Kidney (tissue), 14 donors: Measurements from ENCODE around the gene PRSS37. TPM values are rescaled to one million over a fixed set of nuclear protein-coding genes. Genes with fewer than 3 reads are reported as not detected.

Experiments
- DNase-seq, 5 donors: peaks; one replicate each; pipeline ENCODE4 v3.0.0-alpha.2; 2013 to 2020
- FAIRE-seq: peaks from 2 replicates; lab custom pipeline; 2012; peaks lifted over from hg19 to GRCh38; lab: Jason Lieb, UNC
- H3K27ac ChIP-seq, 2 donors: one replicate each; pipeline ENCODE4 v1.7.0; 2013; ENCODE audit warnings: low read depth in 2 of 2, low read length in 2 of 2, inconsistent platforms in 1 of 2
- H3K27me3 ChIP-seq: one replicate; pipeline ENCODE4 v1.7.1; 2013; ENCODE audit warnings: low read length, inconsistent platforms; ENCODE audit not compliant: control insufficient read depth, insufficient read depth
- H3K36me3 ChIP-seq, 3 donors: one replicate each; pipeline versions ENCODE4 v1.7.0 to v1.7.1; 2013; ENCODE audit warnings: low read length in 3 of 3, control low read depth in 1 of 3, inconsistent platforms in 1 of 3; ENCODE audit not compliant: insufficient read depth in 3 of 3, control insufficient read depth in 2 of 3
- H3K4me1 ChIP-seq, 3 donors: one replicate each; pipeline versions ENCODE4 v1.7.0 to v1.7.1; 2013; ENCODE audit warnings: low read length in 3 of 3, inconsistent platforms in 1 of 3, low read depth in 1 of 3; ENCODE audit not compliant: control insufficient read depth in 2 of 3, insufficient read depth in 2 of 3
- H3K4me3 ChIP-seq, 3 donors: one replicate each; pipeline versions ENCODE4 v1.7.0 to v1.8.1; 2013; ENCODE audit warnings: low read length in 3 of 3, control low read depth in 1 of 3, inconsistent platforms in 1 of 3
- H3K9ac ChIP-seq, 3 donors: one replicate each; pipeline versions ENCODE4 v1.7.0 to v1.7.1; 2013; ENCODE audit warnings: low read length in 3 of 3, control low read depth in 1 of 3, inconsistent platforms in 1 of 3
- H3K9me3 ChIP-seq, 3 donors: one replicate each; pipeline versions ENCODE4 v1.7.0 to v1.7.1; 2013; ENCODE audit warnings: low read length in 3 of 3, control low read depth in 1 of 3, inconsistent platforms in 1 of 3; ENCODE audit not compliant: control insufficient read depth in 2 of 3, insufficient read depth in 1 of 3
- CTCF ChIP-seq: IDR thresholded peaks from 3 replicates; pipeline ENCODE4 v1.5.1; 2012; ENCODE audit warnings: mild to moderate bottlenecking, moderate library complexity, borderline replicate concordance; ENCODE audit not compliant: insufficient read depth; ENCODE audit errors: extremely low read depth
- intact Hi-C: fragments of 100-400 bp; cut with DNase I; formaldehyde crosslinking; loops from one replicate; pipeline ENCODE4 v1.11.1; 2022
- polyA plus RNA-seq: library from polyadenylated mRNA; stranded (reverse); fragments of 350-450 nt; fragmentation: Illumina TruSeq; extraction: RNeasy Lipid Tissue Mini Kit (QIAGEN cat#74804); gene quantifications from one replicate; pipeline ENCODE4 v1.2.3, GENCODE V29; 2014; ENCODE audit warnings: low read depth, low replicate concordance; ENCODE audit not compliant: insufficient read depth
- total RNA-seq: library from RNA; stranded (reverse); fragmentation: NEBNext Ultra II Directional; extraction: Animal tissue kit (Norgen Biotek cat#: 25700); gene quantifications from one replicate; pipeline ENCODE4 v1.2.1, GENCODE V29; 2021
- donor health status: control.
- donor health status: control.
- donor health status: control.
- donor health status: control.
- donor health status: control.
- donor health status: DM: yes; HTN: yes; CAD: no.
- donor health status: Normal renal cell carcinoma (clear cell type).

The PRSS37 gene
- total and polyA plus RNA-seq, 2 donors from 2014 or later = not detected

GRCh38 chr7:141880960-141881359 is 39.7 kb upstream of the PRSS37 start:
- no peak overlapping the region for H3K27ac ChIP-seq
- FAIRE-seq (no peak), DNase-seq (no peak)
- no peaks in the 10 kb centered on the region for H3K36me3 ChIP-seq
- no peak overlapping the region for H3K4me3 ChIP-seq
- no peak overlapping the region for H3K9ac ChIP-seq
- H3K4me1 ChIP-seq = no peaks in the 10 kb centered on the region
- H3K27me3 ChIP-seq = no peaks in the 10 kb centered on the region
- TF ChIP-seq CTCF = no peak
- intact Hi-C loops = no loop called here
- no peaks in the 10 kb centered on the region for H3K9me3 ChIP-seq

GRCh38 chr7:141877365-141877764 is 36.1 kb upstream of the PRSS37 start:
- no peak for TF ChIP-seq CTCF
- Histone ChIP-seq H3K9ac (no peak overlapping the region), H3K4me1 (no peaks in the 10 kb centered on the region), H3K27me3 (no peaks in the 10 kb centered on the region), H3K4me3 (no peak overlapping the region), H3K36me3 (no peaks in the 10 kb centered on the region), H3K9me3 (no peaks in the 10 kb centered on the region), H3K27ac (no peak overlapping the region)
- intact Hi-C loops = no loop called here
- no peak for FAIRE-seq
- DNase-seq = no peak

- no peak overlapping the region for H3K9ac ChIP-seq
- H3K27ac ChIP-seq = no peak overlapping the region
- FAIRE-seq (no peak), DNase-seq (no peak)
- no peak for TF ChIP-seq CTCF
- no peaks in the 10 kb centered on the region for H3K36me3 ChIP-seq
- no peaks in the 10 kb centered on the region for H3K4me1 ChIP-seq
- intact Hi-C loops = no loop called here
- no peaks in the 10 kb centered on the region for H3K9me3 ChIP-seq
- H3K4me3 ChIP-seq = no peak overlapping the region
- H3K27me3 ChIP-seq = no peaks in the 10 kb centered on the region
These were observed 35.1 kb upstream of the PRSS37 start for GRCh38 chr7:141876371-141876770.

GRCh38 chr7:141875453-141875852 is 34.2 kb upstream of the PRSS37 start:
- Histone ChIP-seq H3K27me3 (no peaks in the 10 kb centered on the region), H3K9ac (no peak overlapping the region), H3K9me3 (no peaks in the 10 kb centered on the region), H3K36me3 (no peaks in the 10 kb centered on the region), H3K27ac (no peak overlapping the region), H3K4me1 (no peaks in the 10 kb centered on the region), H3K4me3 (no peak overlapping the region)
- DNase-seq (no peak), FAIRE-seq (no peak)
- TF ChIP-seq CTCF = no peak
- intact Hi-C loops = no loop called here
